IPS-NIHi7 (cell line): Measurements from ENCODE around the gene CAPN12.
A peak's percentile ranks its signal among the peaks of the same experiment; 100 is the strongest.
"Not testable (repeated sequence)": the region's sequence is repeated elsewhere in the genome, so short reads cannot be mapped to it uniquely, and the experiment has no call there.

ENCODE experiments used
- DNase-seq: peaks from one replicate; pipeline ENCODE4 v3.0.0; 2012; ENCODE audit warnings: mixed read lengths; ENCODE audit errors: extremely low spot score

CAPN12 gene, protein sequence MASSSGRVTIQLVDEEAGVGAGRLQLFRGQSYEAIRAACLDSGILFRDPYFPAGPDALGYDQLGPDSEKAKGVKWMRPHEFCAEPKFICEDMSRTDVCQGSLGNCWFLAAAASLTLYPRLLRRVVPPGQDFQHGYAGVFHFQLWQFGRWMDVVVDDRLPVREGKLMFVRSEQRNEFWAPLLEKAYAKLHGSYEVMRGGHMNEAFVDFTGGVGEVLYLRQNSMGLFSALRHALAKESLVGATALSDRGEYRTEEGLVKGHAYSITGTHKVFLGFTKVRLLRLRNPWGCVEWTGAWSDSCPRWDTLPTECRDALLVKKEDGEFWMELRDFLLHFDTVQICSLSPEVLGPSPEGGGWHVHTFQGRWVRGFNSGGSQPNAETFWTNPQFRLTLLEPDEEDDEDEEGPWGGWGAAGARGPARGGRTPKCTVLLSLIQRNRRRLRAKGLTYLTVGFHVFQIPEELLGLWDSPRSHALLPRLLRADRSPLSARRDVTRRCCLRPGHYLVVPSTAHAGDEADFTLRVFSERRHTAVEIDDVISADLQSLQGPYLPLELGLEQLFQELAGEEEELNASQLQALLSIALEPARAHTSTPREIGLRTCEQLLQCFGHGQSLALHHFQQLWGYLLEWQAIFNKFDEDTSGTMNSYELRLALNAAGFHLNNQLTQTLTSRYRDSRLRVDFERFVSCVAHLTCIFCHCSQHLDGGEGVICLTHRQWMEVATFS

DNA sequence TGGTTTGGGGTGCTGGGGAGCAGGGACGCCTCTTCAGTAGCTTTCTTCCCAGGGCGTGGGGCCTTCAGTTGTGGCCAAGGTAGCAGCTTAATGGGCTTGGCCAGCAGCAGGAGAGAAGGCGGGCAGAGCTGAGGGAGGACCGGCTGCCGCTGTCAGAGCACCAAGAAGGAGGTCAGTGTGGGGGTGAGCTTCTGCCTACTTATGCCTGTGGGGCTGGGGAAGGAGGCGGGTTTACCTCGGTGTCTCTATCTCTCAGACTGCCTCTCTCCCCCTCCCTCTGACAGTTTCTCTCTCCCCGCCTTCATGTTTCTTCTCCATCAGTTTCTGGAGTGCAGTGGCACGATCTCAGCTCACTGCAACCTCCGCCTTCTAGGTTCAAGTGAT, at the start of gene CAPN12:
TSS of gene CAPN12 (minus strand) at position 177 of the 384 bp plus-strand sequence. CDS start 309 bp downstream, outside the sequence.
- DNase-seq: peak; percentile 2

DNA sequence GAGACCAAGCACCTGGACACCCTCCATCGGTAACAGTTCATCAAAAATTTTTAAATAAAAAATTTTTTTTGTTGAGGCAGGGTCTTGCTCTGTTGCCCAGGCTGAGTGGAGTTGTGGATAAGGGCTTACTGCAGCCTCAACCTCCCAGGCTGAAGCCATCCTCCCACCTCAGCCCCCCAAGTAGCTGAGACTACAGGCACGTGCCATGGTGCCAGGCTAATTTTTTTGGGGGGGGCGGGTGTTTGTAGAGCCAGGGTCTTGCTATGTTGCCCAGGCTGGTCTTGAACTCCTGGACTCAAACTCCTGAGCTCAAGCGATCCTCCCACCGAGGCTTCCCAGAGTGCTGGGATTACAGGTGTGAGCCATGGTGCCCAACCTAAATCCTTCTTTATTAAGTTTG, 49.4 kb upstream of the CAPN12 start:
- no peak for DNase-seq

DNA sequence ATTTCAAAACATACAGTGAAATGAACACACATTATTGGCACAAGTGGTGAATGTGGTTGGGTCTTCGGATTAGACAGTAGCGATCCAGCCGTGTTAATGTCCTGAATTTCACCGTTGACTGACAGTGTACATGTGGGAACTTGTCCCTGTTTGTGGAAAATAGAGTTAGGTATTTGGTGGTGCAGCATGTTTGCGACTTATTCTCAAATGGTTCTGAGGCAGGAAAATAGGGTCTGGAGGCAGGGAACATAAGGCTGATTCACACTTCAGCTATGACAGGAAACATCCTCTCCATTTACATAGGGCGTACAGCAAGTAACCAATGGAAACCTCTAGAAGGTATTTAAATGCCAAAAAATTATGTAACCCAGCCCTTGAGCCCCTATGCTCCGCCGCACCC, 48.9 kb upstream of the CAPN12 start:
- no peak for DNase-seq

DNA sequence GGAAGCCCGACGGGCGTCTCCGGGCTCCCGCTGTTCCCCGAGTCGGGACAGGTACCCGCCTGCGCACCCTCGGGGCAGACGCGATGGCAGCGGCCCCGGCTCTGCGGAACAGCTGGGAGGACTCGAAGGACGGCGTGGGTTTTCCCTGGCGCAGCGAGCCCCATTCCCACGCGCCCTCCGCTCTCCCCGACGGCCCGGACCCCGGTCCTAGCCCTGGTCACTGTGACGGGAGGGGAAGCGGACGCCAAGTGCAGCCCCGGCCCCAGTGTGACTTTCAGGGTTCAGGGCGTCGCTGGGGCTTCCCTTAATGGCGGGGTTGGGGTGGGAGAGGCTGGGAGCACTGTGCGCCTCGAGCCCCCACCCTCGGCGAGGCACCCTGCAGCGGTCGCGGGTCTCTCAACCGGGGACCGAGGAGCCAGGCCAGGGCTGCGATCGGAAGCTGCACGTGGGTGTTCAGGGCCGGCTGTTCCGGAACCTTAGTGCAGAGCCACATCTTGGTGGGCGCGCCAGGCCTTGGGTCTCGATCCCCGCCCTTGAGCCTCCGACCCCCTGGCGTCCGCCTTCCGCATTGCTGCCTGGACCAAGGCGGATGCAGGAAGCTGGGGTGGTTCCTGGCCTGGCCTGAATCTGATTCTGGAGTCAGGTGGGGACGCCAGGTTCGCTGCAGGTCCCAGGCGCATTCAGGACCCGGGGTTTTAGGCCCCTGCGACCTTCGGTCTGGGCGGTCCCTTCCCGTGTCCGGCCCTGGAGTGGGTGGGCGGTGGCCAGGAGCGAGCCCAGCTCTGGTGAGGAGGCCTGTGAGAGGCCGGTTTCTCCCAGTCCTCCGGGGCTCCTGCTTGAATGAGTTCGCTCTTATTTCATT, 48.2 kb upstream of the CAPN12 start:
- DNase-seq: peak; percentile 58

DNA sequence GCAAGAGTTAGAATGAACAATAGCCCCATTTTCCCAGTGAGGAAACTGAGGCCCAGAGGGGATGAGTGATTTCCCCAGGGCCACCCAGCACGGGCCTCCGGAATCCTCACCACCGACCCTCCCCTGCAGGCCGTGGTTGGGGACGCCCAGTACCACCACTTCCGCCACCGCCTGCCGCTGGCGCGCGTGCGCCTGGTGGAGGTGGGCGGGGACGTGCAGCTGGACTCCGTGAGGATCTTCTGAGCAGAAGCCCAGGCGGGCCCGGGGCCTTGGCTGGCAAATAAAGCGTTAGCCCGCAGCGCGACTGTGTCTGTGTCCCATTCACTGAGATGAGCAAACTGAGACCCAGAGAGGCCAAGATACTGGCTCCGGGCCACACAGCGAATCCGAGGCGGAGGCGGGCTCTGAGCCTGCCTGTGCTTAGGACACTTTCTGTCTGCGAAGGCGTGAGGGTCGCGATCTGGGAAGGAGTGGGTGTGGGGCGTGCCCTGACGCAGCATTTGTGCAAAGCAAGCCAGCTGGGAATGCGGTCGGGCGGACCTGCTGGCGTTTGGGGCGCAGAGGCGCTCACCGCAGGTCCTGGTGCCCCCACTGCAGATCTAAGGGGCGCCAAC, 47.3 kb upstream of the CAPN12 start:
- DNase-seq: not testable (repeated sequence)

DNA sequence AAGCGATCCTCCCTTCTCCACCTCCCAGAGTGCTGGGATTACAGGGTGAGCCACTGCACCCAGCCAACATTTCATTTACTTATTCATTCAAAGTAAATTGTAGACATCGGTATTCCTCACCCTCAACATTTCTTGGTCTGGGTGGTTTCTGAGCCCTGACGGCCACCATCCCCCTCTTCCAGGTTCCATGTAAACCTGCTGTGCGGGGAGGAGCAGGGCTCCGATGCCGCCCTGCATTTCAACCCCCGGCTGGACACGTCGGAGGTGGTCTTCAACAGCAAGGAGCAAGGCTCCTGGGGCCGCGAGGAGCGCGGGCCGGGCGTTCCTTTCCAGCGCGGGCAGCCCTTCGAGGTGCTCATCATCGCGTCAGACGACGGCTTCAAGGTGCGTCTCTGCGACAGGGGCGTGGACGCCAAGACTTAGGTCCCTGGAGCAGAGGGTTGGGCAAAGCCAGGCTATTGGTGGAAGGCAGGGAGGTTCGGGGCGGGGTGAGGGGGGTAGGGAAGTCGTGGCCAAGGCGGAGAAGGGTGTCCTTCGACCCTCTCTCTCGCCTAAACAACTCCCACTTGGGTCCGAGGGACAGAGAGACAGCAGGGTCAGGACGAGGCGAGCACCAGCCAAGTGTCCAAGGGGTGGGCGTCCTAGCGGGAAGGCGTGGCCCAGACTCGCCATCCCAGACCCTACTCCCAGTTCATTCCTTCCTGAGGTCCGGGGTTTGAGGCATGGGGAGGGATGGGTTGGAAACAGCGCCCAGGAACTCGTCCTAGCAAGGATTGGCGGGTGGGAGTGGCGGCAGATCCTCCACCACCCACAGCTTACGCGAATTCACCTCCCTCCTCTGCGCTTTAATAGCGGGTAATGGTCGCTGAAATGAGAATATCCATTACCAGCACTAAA, 46.5 kb upstream of the CAPN12 start:
- DNase-seq: not testable (repeated sequence)

DNA sequence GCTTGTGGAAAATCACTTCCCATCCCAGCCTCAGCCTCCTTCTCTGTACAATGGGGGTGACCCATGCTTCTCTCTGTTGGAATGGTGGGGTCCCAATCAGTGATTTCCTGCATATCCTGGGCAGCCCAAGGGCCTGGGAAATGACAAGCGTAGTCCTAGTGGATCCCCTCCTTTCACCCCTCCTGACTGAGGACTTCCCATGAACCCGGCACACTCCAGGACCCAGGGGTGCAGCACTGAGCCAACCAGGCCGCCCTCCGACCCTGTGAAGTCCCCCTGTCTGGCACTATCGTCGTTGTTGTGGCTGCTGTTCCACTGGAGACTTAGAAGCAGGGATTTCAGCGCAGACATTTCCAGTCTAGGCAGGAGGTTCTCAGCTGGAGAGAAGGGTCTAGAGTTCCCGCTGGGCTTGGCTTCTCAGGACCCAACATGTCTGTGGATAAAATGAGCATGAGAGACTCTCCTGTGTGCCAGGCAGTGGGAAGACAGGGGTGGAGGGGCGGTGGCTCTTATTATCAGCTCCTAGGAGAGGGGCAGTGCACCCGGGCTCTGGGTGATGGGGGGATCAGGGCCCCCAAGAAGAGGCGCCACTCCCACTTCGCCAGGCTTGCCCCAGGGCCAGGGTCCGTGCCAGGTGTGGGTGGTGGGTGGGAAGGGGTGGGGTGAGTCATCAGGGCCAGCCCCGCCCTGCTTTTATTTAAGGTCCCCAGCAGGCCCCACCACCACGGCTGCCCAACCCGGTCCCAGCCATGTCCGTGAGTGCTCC, 44.4 kb upstream of the CAPN12 start, which contains the start of gene LGALS7B:
TSS of gene LGALS7B (plus strand) at position 723 of the 766 bp plus-strand sequence. CDS start at position 750, 27 bp downstream.
- no peak for DNase-seq

DNA sequence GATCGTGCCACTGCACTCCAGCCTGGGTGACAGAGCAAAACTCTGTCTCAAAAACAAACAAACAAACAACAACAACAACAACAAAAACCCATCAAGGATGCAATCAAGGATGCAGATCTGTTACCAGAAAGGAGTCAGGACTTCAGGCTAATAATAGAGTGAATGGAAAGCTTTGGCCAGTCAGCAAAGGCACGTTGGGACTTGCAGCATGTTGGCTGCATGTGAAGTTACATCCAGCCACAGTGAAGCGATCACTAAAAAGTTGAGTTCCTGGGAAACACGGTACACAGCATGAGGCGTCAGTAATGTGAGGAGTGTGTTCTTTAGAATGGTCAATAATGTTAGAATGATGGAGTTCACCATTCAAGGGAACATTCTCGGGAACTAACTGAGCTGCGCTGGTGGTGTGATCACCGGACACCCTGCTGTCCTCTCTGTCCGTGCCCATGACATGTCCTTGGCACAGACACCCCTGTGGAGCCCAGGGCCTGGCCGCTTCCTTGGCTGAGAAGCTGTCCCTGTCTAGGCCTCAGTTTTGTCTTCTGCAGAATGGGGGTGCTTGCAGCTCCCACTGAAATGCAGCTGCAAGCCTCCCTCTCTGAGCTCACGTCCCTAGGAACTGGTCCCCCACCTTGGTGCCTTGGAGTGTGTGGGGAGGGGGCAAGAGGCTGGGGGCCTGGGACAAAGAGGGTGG, 42.4 kb upstream of the CAPN12 start:
- DNase-seq: no peak

DNA sequence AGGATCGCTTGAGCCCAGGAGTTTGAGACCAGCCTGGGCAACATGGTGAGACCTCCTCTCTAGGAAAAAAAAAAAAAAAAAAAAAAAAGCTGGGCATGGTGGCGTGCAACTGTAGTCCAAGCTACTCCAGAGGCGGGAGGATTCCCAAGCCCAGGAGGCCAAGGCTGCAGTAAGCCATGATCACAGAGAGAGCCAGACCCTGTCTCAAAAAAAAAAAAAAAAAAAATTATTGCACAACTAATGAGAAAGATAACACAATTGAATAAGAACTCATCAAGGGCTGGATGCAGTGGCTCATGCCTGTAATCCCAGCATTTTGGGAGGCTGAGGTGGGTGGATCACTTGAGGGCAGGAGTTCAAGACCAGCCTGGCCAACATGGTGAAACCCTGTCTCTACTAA, 41.8 kb upstream of the CAPN12 start:
- not testable (repeated sequence) for DNase-seq

DNA sequence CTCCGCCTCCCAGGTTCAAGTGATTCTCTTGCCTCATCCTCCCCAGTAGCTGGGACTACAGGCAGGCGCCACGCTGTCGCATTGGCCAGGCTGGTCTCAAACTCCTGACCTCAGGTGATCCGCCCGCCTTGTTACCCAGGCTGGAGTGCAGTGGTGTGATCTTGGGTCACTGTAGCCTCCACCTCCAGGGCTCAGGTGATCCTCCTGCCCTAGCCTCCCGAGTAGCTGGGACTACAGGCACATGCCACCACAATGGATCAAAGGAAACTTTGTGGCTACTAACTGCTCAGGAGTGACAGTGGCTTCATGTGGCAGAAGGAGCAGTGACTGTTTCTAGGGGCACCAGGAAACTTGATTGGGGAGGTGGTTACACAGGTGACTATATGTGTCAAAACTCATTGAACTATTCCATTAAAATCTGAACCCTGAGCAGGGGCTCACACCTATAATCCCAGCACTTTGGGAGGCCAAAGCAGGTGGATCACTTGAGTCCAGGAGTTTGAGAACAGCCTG, 41.0 kb upstream of the CAPN12 start:
- no peak for DNase-seq

DNA sequence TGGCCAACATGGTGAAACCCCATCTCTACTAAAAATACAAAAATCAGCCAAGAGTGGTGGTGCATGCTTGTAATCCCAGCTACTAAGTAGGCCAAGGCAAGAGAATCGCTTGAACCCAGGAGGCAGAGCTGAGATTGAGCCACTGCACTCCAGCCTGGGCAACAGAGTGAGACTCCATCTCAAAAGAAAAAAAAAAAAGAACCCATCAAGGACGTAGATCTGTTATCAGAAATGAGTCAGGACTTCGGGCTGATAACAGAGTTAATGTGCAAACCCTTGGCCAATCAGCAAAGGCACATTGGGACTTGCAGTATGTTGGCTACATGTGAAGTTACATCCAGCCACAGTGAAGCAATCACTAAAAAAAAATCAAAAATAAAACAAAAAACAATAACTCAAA, 40.0 kb upstream of the CAPN12 start:
- no peak for DNase-seq

DNA sequence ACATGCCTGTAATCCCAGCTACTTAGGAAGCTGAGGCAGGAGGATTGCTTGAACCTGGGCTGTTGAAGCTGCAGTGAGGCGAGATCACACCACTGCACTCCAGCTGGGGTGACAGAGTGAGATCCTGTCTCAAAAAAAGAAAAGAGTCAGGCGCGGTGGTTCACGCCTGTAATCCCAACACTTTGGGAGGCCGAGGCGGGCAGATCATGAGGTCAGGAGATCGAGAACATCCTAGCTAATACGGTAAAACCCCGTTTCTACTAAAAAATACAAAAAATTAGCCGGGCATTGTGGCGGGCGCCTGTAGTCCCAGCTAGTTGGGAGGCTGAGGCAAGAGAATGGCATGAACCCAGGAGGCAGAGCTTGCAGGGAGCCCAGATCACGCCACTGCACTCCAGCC, 37.9 kb upstream of the CAPN12 start:
- DNase-seq: not testable (repeated sequence)

DNA sequence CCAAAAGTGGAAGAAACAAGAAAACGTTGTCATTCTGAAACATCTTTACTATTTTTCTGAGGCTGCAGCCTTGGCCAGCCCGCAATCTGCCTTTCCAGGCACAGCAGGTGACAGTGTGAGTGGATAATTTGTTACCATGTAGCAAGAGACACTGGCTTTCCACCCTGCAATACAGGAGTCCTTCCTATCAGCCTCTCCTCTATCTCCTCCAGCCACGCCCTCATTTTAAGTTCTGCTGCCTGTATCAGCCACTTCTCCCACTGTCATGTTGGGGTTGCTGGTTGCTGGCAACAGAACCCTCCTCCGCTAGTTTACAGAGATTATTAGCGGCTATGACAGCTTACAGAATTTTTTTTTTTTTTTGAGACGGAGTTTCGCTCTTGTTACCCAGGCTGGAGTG, 36.8 kb upstream of the CAPN12 start:
- no peak for DNase-seq

DNA sequence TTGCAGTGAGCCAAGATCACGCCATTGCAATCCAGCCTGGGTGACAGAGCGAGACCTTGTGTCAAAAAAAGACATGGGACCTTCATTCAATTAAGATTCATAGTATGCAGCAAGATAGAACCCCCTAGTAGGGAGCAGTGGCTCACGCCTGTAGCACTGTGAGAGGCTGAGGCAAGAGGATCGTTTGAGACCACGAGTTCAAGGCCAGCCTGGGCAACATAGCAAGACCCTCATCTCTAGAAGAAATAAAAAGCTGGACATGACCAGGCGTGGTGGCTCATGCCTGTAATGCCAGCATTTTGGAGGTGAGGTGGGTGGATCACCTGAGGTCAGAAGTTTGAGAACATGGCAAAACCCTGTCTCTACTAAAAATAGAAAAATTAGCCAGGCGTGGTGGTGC, 36.2 kb upstream of the CAPN12 start:
- no peak for DNase-seq

DNA sequence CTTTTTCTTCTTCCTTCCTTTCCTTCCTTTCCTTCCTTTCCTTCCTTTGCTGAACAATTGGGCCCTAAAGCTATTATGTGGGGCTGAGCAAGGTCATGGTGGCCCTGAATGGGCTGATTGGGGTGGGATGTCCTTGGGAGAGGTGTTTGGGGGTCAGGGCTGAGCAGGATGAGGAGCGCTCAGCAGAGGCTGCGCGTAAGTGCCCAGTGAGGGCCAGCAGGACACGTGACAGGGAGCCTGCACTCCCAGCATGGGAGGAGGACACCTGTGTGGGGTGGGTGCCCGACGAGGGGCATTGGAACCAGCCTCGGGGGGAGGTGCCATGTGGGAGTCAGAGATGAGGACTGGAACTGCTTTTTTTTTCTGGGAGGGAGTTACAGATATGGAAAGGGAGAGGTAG, 34.5 kb upstream of the CAPN12 start:
- DNase-seq: no peak

DNA sequence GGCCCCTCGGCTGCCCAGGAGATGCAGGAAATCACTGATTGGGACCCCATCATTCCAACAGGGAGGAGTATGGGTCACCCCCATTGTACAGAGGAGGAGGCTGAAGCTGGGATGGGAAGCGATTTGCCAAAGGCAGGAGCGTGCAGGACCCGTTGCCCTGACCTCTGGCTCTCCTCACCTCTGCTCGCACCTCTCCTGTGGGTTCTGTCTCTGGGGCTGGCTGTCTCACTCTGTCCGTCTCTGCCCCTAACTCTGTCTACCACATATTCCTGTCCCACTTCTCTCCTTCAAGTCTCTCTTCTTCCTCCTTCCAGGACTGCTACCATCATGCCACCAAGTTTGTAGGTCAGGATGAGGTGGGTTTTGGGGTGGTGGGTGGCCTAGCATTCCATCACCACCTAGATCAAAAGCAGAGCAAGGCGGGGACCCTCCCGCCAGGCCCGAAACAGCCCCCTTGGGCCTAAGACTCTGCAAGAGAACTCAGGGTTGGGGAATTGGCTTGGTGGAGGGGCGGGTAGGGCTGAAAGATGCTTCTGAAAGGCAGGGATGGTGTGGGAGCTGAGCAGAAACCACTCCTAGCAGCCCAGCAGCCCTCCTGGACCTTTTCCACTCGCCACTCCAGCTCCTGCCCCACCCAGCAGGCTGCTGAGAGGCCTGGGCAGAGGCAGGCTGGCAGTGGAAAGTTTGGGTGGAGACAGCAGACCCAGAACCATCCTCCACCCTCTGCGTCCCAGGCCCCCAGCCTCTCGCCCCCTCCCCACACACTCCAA, 30.1 kb upstream of the CAPN12 start:
- no peak for DNase-seq

DNA sequence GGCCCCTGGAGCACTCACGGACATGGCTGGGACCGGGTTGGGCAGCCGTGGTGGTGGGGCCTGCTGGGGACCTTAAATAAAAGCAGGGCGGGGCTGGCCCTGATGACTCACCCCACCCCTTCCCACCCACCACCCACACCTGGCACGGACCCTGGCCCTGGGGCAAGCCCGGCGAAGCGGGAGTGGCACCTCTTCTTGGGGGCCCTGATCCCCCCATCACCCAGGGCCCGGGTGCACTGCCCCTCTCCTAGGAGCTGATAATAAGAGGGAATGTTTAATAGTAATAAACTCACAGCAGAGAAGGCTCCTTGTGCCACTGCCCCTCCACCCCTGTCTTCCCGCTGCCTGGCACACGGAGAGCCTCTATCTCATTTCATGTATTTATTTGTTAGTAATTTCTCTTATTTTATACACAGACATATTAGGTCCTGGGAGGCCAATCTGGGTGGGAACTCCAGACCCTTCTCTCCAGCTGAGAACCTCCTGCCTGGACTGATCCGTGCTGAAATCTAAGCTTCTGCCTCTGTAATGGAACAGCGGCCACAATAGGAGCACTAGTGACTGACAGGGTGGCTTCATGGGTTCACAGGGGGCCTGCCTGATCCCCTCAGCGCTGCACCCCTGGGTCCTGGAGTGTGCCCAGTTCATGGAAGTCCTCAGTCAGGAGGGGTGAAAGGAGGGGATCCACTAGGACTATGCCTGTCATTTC, 29.3 kb upstream of the CAPN12 start, which contains the start of gene LGALS7:
TSS of gene LGALS7 (minus strand) at position 49 of the 709 bp plus-strand sequence. CDS start at position 24, 25 bp downstream.
- no peak for DNase-seq
